OCI-LY7 (cell line): Measurements from ENCODE around the gene SLCO1B3. TPM values are rescaled to one million over a fixed set of nuclear protein-coding genes. Genes with fewer than 3 reads are reported as not detected.

ENCODE experiments used
- BruUV-seq: library from RNA; stranded (reverse); fragments of 400-500 nt; replicated peaks from 2 replicates; lab custom pipeline; 2021; lab: Mats Ljungman, UMichigan
- CTCF ChIA-PET: fragments of 300-600 bp; sonication (Branson Sonifier 250); formaldehyde crosslinking; loops from one replicate; lab custom pipeline; 2022; ENCODE audit warnings: antibody characterized with exemption; ENCODE audit not compliant: unreplicated experiment; lab: Charles Lee
- POLR2A ChIA-PET: fragments of 300-600 bp; sonication (Branson Sonifier 250); formaldehyde crosslinking; loops from one replicate; lab custom pipeline; 2022; ENCODE audit warnings: antibody characterized with exemption; lab: Charles Lee
- DNase-seq: peaks from one replicate; pipeline ENCODE4 v3.0.0-alpha.2; 2015; ENCODE audit warnings: low spot score
- H2AFZ ChIP-seq: fragments of 200-600 bp; sonication (generic), shearing (Covaris generic); 2 replicates; pipeline ENCODE4 v1.6.1; 2014; ENCODE audit warnings: mild to moderate bottlenecking, antibody characterized with exemption, low read length, moderate library complexity
- H3K27ac ChIP-seq: fragments of 200-600 bp; sonication (generic); 2 replicates; pipeline ENCODE4 v1.5.1; 2014; ENCODE audit warnings: mixed run types, low read depth, mild to moderate bottlenecking, moderate library complexity, low read length, inconsistent platforms; ENCODE audit not compliant: poor library complexity, severe bottlenecking
- H3K36me3 ChIP-seq: fragments of 200-600 bp; sonication (generic); 2 replicates; pipeline ENCODE4 v1.6.1; 2014; ENCODE audit warnings: mild to moderate bottlenecking, antibody characterized with exemption, low read length, moderate library complexity, mixed read lengths; ENCODE audit not compliant: insufficient read depth
- H3K4me1 ChIP-seq: fragments of 200-600 bp; sonication (generic); 2 replicates; pipeline ENCODE4 v1.5.1; 2014; ENCODE audit warnings: mild to moderate bottlenecking, low read length; ENCODE audit not compliant: insufficient read depth, poor library complexity, severe bottlenecking
- H3K4me2 ChIP-seq: fragments of 200-600 bp; sonication (generic); 2 replicates; pipeline ENCODE4 v1.6.1; 2014; ENCODE audit warnings: mild to moderate bottlenecking, low read length
- H3K4me3 ChIP-seq: fragments of 200-600 bp; sonication (generic); 2 replicates; pipeline ENCODE4 v1.5.1; 2014; ENCODE audit warnings: mild to moderate bottlenecking, low read depth, low read length; ENCODE audit not compliant: poor library complexity, severe bottlenecking
- H3K79me2 ChIP-seq: fragments of 200-600 bp; sonication (generic); 2 replicates; pipeline ENCODE4 v1.6.1; 2016; ENCODE audit warnings: low read depth, mild to moderate bottlenecking, low read length, moderate library complexity, mixed read lengths; ENCODE audit not compliant: insufficient read depth
- H3K9me2 ChIP-seq: fragments of 200-600 bp; sonication (generic); 2 replicates; pipeline ENCODE4 v1.6.1; 2016; ENCODE audit warnings: mild to moderate bottlenecking, low read length, mixed read lengths; ENCODE audit not compliant: insufficient read depth
- H3K9me3 ChIP-seq: fragments of 200-600 bp; sonication (generic); 2 replicates; pipeline ENCODE4 v1.6.1; 2014; ENCODE audit warnings: mild to moderate bottlenecking, mixed run types, low read length, mixed read lengths
- H4K20me1 ChIP-seq: fragments of 200-600 bp; sonication (generic); 2 replicates; pipeline ENCODE4 v1.6.1; 2014; ENCODE audit warnings: mild to moderate bottlenecking, antibody characterized with exemption, low read length, moderate library complexity, mixed read lengths; ENCODE audit not compliant: insufficient read depth
- EZH2phosphoT487 ChIP-seq: fragments of 200-600 bp; sonication (generic); IDR thresholded peaks from 2 replicates; pipeline ENCODE4 v1.6.1; 2018; ENCODE audit warnings: low read depth, borderline replicate concordance, mild to moderate bottlenecking, mixed run types, antibody characterized with exemption, low read length, moderate library complexity, mixed read lengths
- intact Hi-C: fragments of 100-400 bp; cut with micrococcal nuclease; formaldehyde crosslinking; loops from one replicate; pipeline ENCODE4 v1.10.0; 2022; ENCODE audit not compliant: unreplicated experiment
- total RNA-seq, 2 experiments: library from RNA; depleted of rRNA in 1 of 2; stranded (reverse); fragments of >200 nt in 1 of 2; shearing (Covaris generic) in 1 of 2; gene quantifications; 2 replicates each; pipeline ENCODE4 v1.2.3, GENCODE V29; 2014 to 2022
- TF ChIP-seq, protein P1 (sequence below): fragments of 200-600 bp; sonication (generic); conservative IDR thresholded peaks from 2 replicates; pipeline ENCODE4 v1.5.1; 2014; ENCODE audit warnings: mild to moderate bottlenecking, antibody characterized with exemption, low read length, moderate library complexity, mixed read lengths

Gene SLCO1B3
- total RNA-seq, 2 experiments from 2014 or later: not detected

- ChIA-PET CTCF (no interaction called here), POLR2A (interaction anchor here (0.7 to 0.9 kb wide), 3 partner anchors 12 to 1418 kb away, joined by 3 read pairs; no protein-coding TSS in a partner anchor)
- no peak overlapping the region for H3K27ac ChIP-seq
- no peaks in the 10 kb centered on the region for H3K4me1 ChIP-seq
- no peaks in the 10 kb centered on the region for H4K20me1 ChIP-seq
- TF ChIP-seq EZH2phosphoT487: no peak
- TF ChIP-seq, protein P1, sequence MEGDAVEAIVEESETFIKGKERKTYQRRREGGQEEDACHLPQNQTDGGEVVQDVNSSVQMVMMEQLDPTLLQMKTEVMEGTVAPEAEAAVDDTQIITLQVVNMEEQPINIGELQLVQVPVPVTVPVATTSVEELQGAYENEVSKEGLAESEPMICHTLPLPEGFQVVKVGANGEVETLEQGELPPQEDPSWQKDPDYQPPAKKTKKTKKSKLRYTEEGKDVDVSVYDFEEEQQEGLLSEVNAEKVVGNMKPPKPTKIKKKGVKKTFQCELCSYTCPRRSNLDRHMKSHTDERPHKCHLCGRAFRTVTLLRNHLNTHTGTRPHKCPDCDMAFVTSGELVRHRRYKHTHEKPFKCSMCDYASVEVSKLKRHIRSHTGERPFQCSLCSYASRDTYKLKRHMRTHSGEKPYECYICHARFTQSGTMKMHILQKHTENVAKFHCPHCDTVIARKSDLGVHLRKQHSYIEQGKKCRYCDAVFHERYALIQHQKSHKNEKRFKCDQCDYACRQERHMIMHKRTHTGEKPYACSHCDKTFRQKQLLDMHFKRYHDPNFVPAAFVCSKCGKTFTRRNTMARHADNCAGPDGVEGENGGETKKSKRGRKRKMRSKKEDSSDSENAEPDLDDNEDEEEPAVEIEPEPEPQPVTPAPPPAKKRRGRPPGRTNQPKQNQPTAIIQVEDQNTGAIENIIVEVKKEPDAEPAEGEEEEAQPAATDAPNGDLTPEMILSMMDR: no peak
- DNase-seq: no peak
- H3K9me3 ChIP-seq: no peaks in the 10 kb centered on the region
- no peaks in the 10 kb centered on the region for H3K79me2 ChIP-seq
- BruUV-seq: no TSS peak
- no peak overlapping the region for H3K4me3 ChIP-seq
- H2AFZ ChIP-seq: no peak overlapping the region
- no peak overlapping the region for H3K4me2 ChIP-seq
- intact Hi-C loops: no loop called here
- H3K9me2 ChIP-seq: no peaks in the 10 kb centered on the region
- H3K36me3 ChIP-seq: no peaks in the 10 kb centered on the region
Measured at GRCh38 chr12:20885116-20885515, 74.6 kb downstream of the SLCO1B3 start.

DNA sequence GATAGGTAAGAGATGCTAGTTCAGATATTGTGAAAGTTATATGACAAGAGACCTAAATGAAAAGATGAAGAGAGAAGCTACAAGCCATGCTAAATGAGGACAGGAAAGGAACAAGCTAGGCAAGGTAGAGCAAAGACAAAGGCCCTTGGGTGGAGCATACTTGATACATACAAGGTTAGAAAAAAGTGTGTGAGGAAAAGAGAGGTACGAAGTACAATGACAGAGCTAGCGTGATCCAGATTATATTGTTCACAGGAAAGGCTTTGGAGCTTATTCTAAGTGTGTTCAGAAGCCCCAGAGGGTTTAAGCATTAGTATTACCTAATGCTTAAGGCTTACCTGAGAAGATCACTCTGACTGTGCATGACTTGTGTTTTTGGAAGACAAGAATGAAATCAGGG, 75.0 kb downstream of the SLCO1B3 start:
- H3K27ac ChIP-seq: no peak overlapping the region
- H3K4me1 ChIP-seq: no peaks in the 10 kb centered on the region
- CTCF ChIA-PET: no interaction called here
- no peak overlapping the region for H3K4me2 ChIP-seq
- no peak for TF ChIP-seq EZH2phosphoT487
- TF ChIP-seq, protein P1: no peak
- H3K9me3 ChIP-seq: no peaks in the 10 kb centered on the region
- intact Hi-C loops: no loop called here
- H3K9me2 ChIP-seq: no peaks in the 10 kb centered on the region
- H3K36me3 ChIP-seq: no peaks in the 10 kb centered on the region
- no peak for DNase-seq
- no peak overlapping the region for H3K4me3 ChIP-seq
- H2AFZ ChIP-seq: no peak overlapping the region
- no peaks in the 10 kb centered on the region for H4K20me1 ChIP-seq
- POLR2A ChIA-PET: interaction anchor here (0.7 to 0.9 kb wide), 3 partner anchors 12 to 1417 kb away, joined by 3 read pairs; no protein-coding TSS in a partner anchor
- no peaks in the 10 kb centered on the region for H3K79me2 ChIP-seq
- no TSS peak for BruUV-seq

DNA sequence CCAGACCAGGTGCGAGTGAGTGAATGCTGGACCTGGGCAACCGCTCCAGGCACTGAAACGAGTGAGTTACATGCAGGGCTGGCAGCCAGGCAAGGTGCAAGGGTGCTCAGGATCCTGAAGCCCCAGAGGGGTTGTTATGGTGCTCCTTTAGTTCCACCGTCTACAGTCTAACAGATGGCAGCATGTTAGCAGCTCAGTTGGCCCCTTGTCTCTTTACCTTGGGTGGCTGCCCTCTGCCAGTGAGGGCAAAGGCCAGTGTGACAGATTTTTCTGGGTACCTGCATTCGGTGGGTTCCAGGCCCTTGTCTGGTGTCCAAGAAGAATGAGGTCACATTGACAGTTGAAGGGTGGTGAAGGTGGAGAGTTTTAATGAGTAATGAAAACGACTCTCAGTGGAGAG, 106.8 kb downstream of the SLCO1B3 start:
- H2AFZ ChIP-seq: no peak overlapping the region
- no peaks in the 10 kb centered on the region for H4K20me1 ChIP-seq
- BruUV-seq: no TSS peak
- H3K27ac ChIP-seq: no peak overlapping the region
- H3K4me1 ChIP-seq: no peaks in the 10 kb centered on the region
- H3K4me2 ChIP-seq: no peak overlapping the region
- no peak overlapping the region for H3K4me3 ChIP-seq
- no peaks in the 10 kb centered on the region for H3K9me2 ChIP-seq
- H3K9me3 ChIP-seq: no peaks in the 10 kb centered on the region
- H3K79me2 ChIP-seq: no peaks in the 10 kb centered on the region
- intact Hi-C loops: no loop called here
- no peak for DNase-seq
- ChIA-PET CTCF (no interaction called here), POLR2A (no interaction called here)
- no peaks in the 10 kb centered on the region for H3K36me3 ChIP-seq
- no peak for TF ChIP-seq EZH2phosphoT487
- TF ChIP-seq, protein P1: no peak
